ENCODE measurements around the gene PTPRD.

The PTPRD gene

GRCh38 chr9:8649807-8650206 is 1963.0 kb downstream of the PTPRD start:
- no peak for DNase-seq

- no peak for DNase-seq
Measured at GRCh38 chr9:8649160-8649559, 1963.6 kb downstream of the PTPRD start.

- DNase-seq, result no peak
Measured at GRCh38 chr9:8648271-8648845, 1964.4 kb downstream of the PTPRD start.

- DNase-seq, result no peak
Measured at GRCh38 chr9:8647824-8648223, 1965.0 kb downstream of the PTPRD start.

- no peak for DNase-seq
Measured at GRCh38 chr9:8644571-8644970, 1968.2 kb downstream of the PTPRD start.

GRCh38 chr9:8643896-8644295 is 1968.9 kb downstream of the PTPRD start:
- DNase-seq, result no peak

GRCh38 chr9:8643464-8643863 is 1969.3 kb downstream of the PTPRD start:
- no peak for DNase-seq

GRCh38 chr9:8640761-8641160 is 1972.0 kb downstream of the PTPRD start:
- DNase-seq, result no peak

GRCh38 chr9:8637626-8638025 is 1975.2 kb downstream of the PTPRD start:
- DNase-seq, result no peak

- no peak for DNase-seq
Measured at GRCh38 chr9:8633784-8634183, 1979.0 kb downstream of the PTPRD start.

- DNase-seq, result no peak
Measured at GRCh38 chr9:8632493-8632892, 1980.3 kb downstream of the PTPRD start.

GRCh38 chr9:8628791-8629190 is 1984.0 kb downstream of the PTPRD start:
- no peak for DNase-seq

- DNase-seq, result no peak
Measured at GRCh38 chr9:8627976-8628679, 1984.7 kb downstream of the PTPRD start.

- DNase-seq, result no peak
Measured at GRCh38 chr9:8622871-8623270, 1989.9 kb downstream of the PTPRD start.

- no peak for DNase-seq
Measured at GRCh38 chr9:8622222-8622802, 1990.5 kb downstream of the PTPRD start.

GRCh38 chr9:8621416-8621815 is 1991.4 kb downstream of the PTPRD start:
- no peak for DNase-seq

- no peak for DNase-seq
Measured at GRCh38 chr9:8616414-8616813, 1996.4 kb downstream of the PTPRD start.

GRCh38 chr9:8614926-8615440 is 1997.8 kb downstream of the PTPRD start:
- no peak for DNase-seq

GRCh38 chr9:8613346-8613825 is 1999.4 kb downstream of the PTPRD start:
- no peak for DNase-seq

- no peak for DNase-seq
Measured at GRCh38 chr9:8611153-8611552, 2001.6 kb downstream of the PTPRD start.

GRCh38 chr9:8610256-8610655 is 2002.5 kb downstream of the PTPRD start:
- DNase-seq, result no peak

GRCh38 chr9:8605096-8605495 is 2007.7 kb downstream of the PTPRD start:
- no peak for DNase-seq

- no peak for DNase-seq
Measured at GRCh38 chr9:8604201-8604600, 2008.6 kb downstream of the PTPRD start.

Data from activated T-cell treated with anti-CD3 and anti-CD28 coated beads for 4 hours (primary cell).